ENCODE results near the gene ABCC6. TPM values are rescaled to one million over a fixed set of nuclear protein-coding genes. Genes with fewer than 3 reads are reported as not detected.

Gene ABCC6
- total RNA-seq, 1 experiment from 2014 or later: 1.1 TPM

GRCh38 chr16:16120382-16121184, 102.7 kb downstream of the ABCC6 start:
- Mint-ChIP-seq H3K4me1 (no peaks in the 10 kb centered on the region), H3K27me3 (ENCODE audit: low read depth) (no peaks in the 10 kb centered on the region), H3K27ac (peak overlapping the region in 1 of 3 experiments; percentile 85; a peak in 1 of 7 replicates), H3K9me3 (peaks cover 9 to 11% of the 10 kb centered on the region in 2 experiments; a peak in 4 of 5 replicates), H3K4me3 (no peak overlapping the region; a peak in 1 of 5 replicates), H3K36me3 (ENCODE audit: insufficient read depth in 1 of 3, low read depth in 3 of 3) (peaks cover 62 to 89% (median 84%) of the 10 kb centered on the region in 3 experiments)
- Histone ChIP-seq H4K8ac (replicated peaks; ENCODE audit: insufficient read length, low read depth, low read length) (no peak overlapping the region), H3K27ac (ENCODE audit: insufficient read length, low read depth, low read length) (no peak overlapping the region), H3K9me3 (ENCODE audit: control insufficient read depth, low read depth, low read length) (no peaks in the 10 kb centered on the region), H3K9ac (ENCODE audit: extremely low read depth, insufficient read length, low read length) (no peak overlapping the region), H2BK5ac (ENCODE audit: insufficient read length, low read length) (no peak overlapping the region), H3K4me1 (ENCODE audit: insufficient read depth, low read length) (no peaks in the 10 kb centered on the region), H3K27me3 (ENCODE audit: insufficient read depth, low read length) (no peaks in the 10 kb centered on the region), H2BK20ac (ENCODE audit: low read depth, low read length, poor library complexity, severe bottlenecking) (no peak overlapping the region), H4K91ac (ENCODE audit: insufficient read length, low read depth, low read length) (no peak overlapping the region), H4K20me1 (ENCODE audit: control insufficient read depth, insufficient read depth, insufficient read length) (no peaks in the 10 kb centered on the region), H3K79me1 (ENCODE audit: insufficient read depth, low read depth, low read length, poor library complexity, severe bottlenecking) (no peaks in the 10 kb centered on the region), H3K79me2 (ENCODE audit: insufficient read depth, low read length) (no peaks in the 10 kb centered on the region), H3K4me2 (ENCODE audit: insufficient read depth, insufficient read length, low read length) (no peak overlapping the region), H3K23me2 (ENCODE audit: insufficient read length, low read depth, low read length, poor library complexity, severe bottlenecking) (peaks cover 2% of the 10 kb centered on the region), H2AFZ (ENCODE audit: low read length) (no peak overlapping the region), H3K14ac (ENCODE audit: insufficient read depth, low read length) (no peak overlapping the region), H2AK5ac (ENCODE audit: insufficient read length, low read length) (no peak overlapping the region), H2BK120ac (ENCODE audit: low read depth, low read length, poor library complexity, severe bottlenecking) (no peak overlapping the region), H3T11ph (ENCODE audit: low read length) (no peak overlapping the region), H3K56ac (ENCODE audit: insufficient read length, low read depth, low read length) (no peak overlapping the region), H3K23ac (ENCODE audit: insufficient read length, low read depth, low read length) (no peak overlapping the region), H3K4ac (ENCODE audit: low read depth, low read length) (no peak overlapping the region), H2BK12ac (ENCODE audit: insufficient read length, low read depth, low read length) (no peak overlapping the region), H4K5ac (ENCODE audit: insufficient read length, low read depth, low read length) (no peak overlapping the region), H2BK15ac (ENCODE audit: low read depth, low read length) (no peak overlapping the region), H3K18ac (ENCODE audit: insufficient read length, low read depth, low read length) (no peak overlapping the region)
- TF ChIP-seq CTCF (conservative IDR thresholded peaks at IDR 0.05): no peak
- no peak for DNase-seq
- no CpG with 5 or more reads among the region's 17 CpGs for WGBS (ENCODE audit: extremely low coverage, insufficient read length, low lambda C conversion rate)
